ENCODE results near the gene UQCRFS1.
A peak's percentile ranks its signal among the peaks of the same experiment; 100 is the strongest.
"Not testable (repeated sequence)": the region's sequence is repeated elsewhere in the genome, so short reads cannot be mapped to it uniquely, and the experiment has no call there.

Gene UQCRFS1

DNA sequence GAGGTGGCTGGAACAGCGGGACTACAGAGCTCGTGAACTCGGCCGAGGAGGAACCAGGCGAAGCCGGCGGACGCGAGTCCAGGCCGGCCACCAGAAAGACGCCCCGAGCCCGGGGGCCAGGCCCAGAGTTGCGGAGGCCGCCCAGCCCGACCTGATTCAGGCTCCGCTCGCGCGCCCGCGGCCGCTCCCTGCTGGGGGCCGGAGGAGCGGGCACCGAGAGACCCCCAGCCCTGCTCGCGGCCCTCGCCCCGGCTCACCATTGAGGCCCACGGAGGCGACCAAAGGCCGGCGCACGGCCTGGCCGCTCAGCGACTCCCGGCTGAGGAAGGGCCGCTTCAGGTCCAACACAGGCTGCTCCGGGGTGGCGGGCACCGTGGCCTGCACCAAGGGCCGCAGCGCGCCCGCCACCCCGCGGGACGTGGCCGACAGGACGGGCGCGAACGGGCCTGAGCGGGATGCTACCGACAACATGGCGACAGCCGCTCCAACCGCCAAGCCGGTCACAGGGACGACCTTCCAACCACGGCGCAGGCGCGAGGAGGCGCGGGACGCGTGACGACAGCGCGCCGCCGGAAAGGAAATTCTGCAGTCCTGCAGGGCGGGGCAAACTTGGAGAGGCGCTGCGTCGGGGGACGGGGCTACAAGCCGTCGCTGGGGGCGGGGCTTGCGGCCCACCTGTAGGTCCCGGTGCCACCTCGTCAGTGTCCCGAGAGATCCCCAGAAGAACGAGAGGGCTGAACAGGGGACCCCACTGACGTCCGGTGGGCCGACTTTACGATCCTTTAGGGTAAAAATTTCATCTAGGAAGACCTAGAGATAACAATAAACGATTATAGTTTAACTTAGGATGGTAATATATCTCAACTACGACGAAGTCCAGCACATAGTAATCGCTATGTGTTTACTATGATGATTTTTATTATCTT, at the start of gene UQCRFS1:
TSS of gene UQCRFS1 (minus strand) at position 504 of the 926 bp plus-strand sequence. CDS start at position 471, 33 bp downstream.
- peak within 1 kb of the TSS; percentile 89 for H3K4me3 ChIP-seq (ENCODE audit: low read length)
- peaks cover 24% of the 10 kb centered on the region for H3K4me1 ChIP-seq (ENCODE audit: control insufficient read depth, low read depth, low read length)

DNA sequence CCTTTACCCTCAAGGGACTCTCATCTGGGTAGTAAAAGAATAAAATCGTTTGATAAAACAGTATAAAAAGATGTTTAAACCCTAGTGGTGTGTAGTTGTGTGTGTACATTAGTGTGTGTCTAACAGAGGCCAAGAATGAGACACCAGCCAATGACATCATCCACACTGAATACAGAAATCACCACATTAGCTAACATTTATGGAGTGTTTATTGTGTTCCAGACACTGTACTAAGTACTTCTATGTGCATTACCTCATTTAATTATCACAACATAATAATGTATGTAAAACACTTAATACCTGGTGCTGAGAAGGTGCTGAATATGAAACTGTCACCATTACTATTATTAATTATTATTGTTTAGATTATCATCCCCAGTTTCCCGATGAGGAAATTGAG, 49.1 kb upstream of the UQCRFS1 start:
- Histone ChIP-seq H3K9me3 (ENCODE audit: control insufficient read depth, low read depth, low read length) (no peaks in the 10 kb centered on the region), H3K36me3 (ENCODE audit: control insufficient read depth, low read depth, low read length) (no peaks in the 10 kb centered on the region), H3K27me3 (ENCODE audit: control insufficient read depth, insufficient read depth, low read length) (no peaks in the 10 kb centered on the region), H3K4me1 (ENCODE audit: control insufficient read depth, low read depth, low read length) (no peaks in the 10 kb centered on the region), H3K4me3 (ENCODE audit: low read length) (no peak overlapping the region), H3K27ac (ENCODE audit: low read length) (no peak overlapping the region), H3K9ac (ENCODE audit: low read length) (no peak overlapping the region)

More for the DNA sequence above, at the start of gene UQCRFS1:
- H3K36me3 ChIP-seq (ENCODE audit: control insufficient read depth, low read depth, low read length) = peaks cover 2% of the 10 kb centered on the region
- no peaks in the 10 kb centered on the region for H3K27me3 ChIP-seq (ENCODE audit: control insufficient read depth, insufficient read depth, low read length)
- peak within 1 kb of the TSS; percentile 15 for H3K27ac ChIP-seq (ENCODE audit: low read length)
- H3K9me3 ChIP-seq (ENCODE audit: control insufficient read depth, low read depth, low read length) = no peaks in the 10 kb centered on the region
- peak within 1 kb of the TSS; percentile 91 for H3K9ac ChIP-seq (ENCODE audit: low read length)

DNA sequence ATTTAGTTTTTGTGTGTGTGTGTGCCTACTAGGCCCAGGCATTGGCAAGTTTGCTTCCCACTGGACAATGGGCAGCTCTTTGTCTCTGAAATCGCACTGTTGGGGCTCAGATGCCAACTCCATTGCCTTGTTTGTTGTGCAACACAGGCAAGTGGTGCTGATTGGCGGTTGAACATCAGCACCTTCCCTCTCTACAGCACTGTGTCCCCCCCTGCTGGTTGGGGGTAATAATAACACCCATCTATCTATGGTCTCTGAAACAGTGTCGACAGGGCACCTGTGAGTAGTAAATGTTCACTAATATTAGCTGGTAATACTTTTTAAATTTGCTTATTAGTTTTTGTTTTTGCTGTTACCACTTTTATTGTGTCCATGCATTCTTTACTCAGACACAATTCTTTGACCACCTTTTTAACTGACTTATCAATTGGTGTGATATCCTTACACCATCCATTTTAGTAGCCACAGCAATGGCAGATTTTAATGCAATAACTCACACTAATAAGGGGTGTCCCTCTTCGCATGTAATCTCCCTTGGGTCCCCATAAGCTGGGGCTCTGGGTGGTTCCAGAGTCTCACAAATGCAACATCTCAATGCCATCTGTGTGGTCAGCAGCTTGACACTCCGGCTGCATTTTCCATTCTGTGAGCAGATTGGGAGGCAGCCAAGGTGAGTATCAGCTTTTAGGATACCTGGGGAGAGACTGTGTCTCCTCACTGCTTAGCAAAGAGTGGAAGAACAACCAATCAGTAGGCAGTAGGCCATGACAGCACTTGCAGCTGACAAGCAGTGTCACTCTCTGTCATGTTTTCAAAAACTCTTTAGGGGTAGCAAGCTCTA, 47.7 kb upstream of the UQCRFS1 start:
- Histone ChIP-seq H3K27me3 (ENCODE audit: control insufficient read depth, insufficient read depth, low read length) (no peaks in the 10 kb centered on the region), H3K9me3 (ENCODE audit: control insufficient read depth, low read depth, low read length) (no peaks in the 10 kb centered on the region), H3K27ac (ENCODE audit: low read length) (no peak overlapping the region), H3K4me1 (ENCODE audit: control insufficient read depth, low read depth, low read length) (no peaks in the 10 kb centered on the region), H3K4me3 (ENCODE audit: low read length) (no peak overlapping the region), H3K9ac (ENCODE audit: low read length) (no peak overlapping the region), H3K36me3 (ENCODE audit: control insufficient read depth, low read depth, low read length) (no peaks in the 10 kb centered on the region)

DNA sequence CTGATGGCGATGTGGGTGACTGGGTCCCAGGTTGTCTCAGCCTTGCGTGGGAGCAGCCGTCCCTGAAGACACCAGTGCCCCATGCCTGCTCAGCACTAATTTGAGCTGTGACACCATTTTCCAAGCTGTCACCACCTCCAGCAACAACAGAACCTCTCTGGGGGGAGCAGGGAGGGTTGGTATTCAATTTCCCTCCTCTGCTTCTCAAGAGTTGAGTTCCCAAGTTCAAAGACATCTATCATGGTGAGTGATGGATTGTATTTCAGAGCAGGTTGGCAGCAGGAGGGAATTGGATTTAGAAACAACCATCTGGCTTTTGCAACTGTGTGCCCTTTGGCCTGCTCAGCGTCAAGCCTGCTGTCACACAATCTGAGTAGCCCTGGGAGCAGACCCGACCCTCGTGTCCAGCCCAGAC, 46.9 kb upstream of the UQCRFS1 start:
- Histone ChIP-seq H3K4me3 (ENCODE audit: low read length) (no peak overlapping the region), H3K9me3 (ENCODE audit: control insufficient read depth, low read depth, low read length) (no peaks in the 10 kb centered on the region), H3K27ac (ENCODE audit: low read length) (no peak overlapping the region), H3K4me1 (ENCODE audit: control insufficient read depth, low read depth, low read length) (no peaks in the 10 kb centered on the region), H3K27me3 (ENCODE audit: control insufficient read depth, insufficient read depth, low read length) (no peaks in the 10 kb centered on the region), H3K36me3 (ENCODE audit: control insufficient read depth, low read depth, low read length) (no peaks in the 10 kb centered on the region), H3K9ac (ENCODE audit: low read length) (no peak overlapping the region)

DNA sequence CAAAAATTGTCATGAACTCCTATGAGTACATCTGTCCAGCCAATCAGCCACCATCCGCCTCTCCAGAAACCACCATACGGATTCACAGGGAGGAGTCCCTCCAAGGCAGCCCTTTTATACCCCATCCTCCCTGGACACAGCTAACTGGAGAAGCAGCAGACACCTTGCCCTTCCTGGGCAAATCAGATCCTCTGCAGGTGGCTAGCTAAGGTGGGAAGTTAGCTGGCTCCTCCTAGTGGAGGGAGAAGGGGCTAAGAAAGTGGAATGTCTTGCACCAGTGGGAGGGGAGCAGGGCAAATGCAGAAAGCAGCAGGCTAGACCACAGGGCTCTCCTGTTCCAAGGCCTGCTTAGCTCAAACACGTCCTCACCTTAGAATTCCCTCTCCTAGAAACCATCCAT, 46.2 kb upstream of the UQCRFS1 start:
- H3K27me3 ChIP-seq (ENCODE audit: control insufficient read depth, insufficient read depth, low read length) = no peaks in the 10 kb centered on the region
- no peaks in the 10 kb centered on the region for H3K4me1 ChIP-seq (ENCODE audit: control insufficient read depth, low read depth, low read length)
- no peak overlapping the region for H3K4me3 ChIP-seq (ENCODE audit: low read length)
- no peak overlapping the region for H3K9ac ChIP-seq (ENCODE audit: low read length)
- no peaks in the 10 kb centered on the region for H3K9me3 ChIP-seq (ENCODE audit: control insufficient read depth, low read depth, low read length)
- H3K27ac ChIP-seq (ENCODE audit: low read length) = no peak overlapping the region
- H3K36me3 ChIP-seq (ENCODE audit: control insufficient read depth, low read depth, low read length) = no peaks in the 10 kb centered on the region

DNA sequence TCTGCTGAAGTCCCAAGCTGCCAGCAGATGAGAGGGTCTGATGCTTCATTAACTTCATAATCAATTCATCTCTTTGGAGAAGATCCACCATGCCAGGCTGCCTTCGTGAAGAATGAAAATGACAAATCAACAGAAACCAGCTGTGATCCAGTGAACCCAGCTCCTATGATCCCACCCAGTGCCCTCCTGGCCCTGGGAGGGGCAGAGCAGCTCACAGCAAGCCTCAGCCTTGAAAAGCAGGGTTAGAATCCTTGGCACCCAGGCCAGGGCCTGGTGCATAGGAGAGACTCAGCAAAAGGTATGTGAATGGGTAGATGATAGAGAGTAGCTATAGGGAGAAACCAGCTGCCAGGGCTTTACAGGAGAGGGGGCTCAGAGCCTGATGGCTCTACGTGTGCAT, 43.6 kb upstream of the UQCRFS1 start:
- Histone ChIP-seq H3K27me3 (ENCODE audit: control insufficient read depth, insufficient read depth, low read length) (no peaks in the 10 kb centered on the region), H3K9me3 (ENCODE audit: control insufficient read depth, low read depth, low read length) (no peaks in the 10 kb centered on the region), H3K36me3 (ENCODE audit: control insufficient read depth, low read depth, low read length) (no peaks in the 10 kb centered on the region), H3K9ac (ENCODE audit: low read length) (no peak overlapping the region), H3K27ac (ENCODE audit: low read length) (no peak overlapping the region), H3K4me1 (ENCODE audit: control insufficient read depth, low read depth, low read length) (no peaks in the 10 kb centered on the region), H3K4me3 (ENCODE audit: low read length) (no peak overlapping the region)

DNA sequence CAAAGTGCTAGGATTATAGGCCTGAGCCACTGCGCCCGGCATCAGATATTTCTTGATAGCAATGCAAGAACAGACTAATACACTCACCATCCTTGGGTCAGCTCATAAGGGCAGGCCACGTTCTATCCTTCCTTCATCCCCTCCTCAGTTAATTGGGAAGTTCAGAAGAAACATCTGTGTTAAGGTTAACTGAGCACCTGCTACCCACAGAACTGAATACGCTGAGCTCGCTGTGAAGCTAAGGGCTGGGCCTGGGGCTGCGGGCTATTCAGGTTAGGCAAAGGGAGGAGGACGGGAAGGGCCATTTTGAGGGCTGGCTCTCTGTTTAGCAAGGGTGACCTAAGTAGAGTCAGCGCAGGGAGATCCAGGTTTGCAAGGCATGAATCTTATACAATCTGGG, 43.0 kb upstream of the UQCRFS1 start:
- Histone ChIP-seq H3K27ac (ENCODE audit: low read length) (no peak overlapping the region), H3K9ac (ENCODE audit: low read length) (no peak overlapping the region), H3K27me3 (ENCODE audit: control insufficient read depth, insufficient read depth, low read length) (no peaks in the 10 kb centered on the region), H3K9me3 (ENCODE audit: control insufficient read depth, low read depth, low read length) (no peaks in the 10 kb centered on the region), H3K4me3 (ENCODE audit: low read length) (no peak overlapping the region), H3K4me1 (ENCODE audit: control insufficient read depth, low read depth, low read length) (no peaks in the 10 kb centered on the region), H3K36me3 (ENCODE audit: control insufficient read depth, low read depth, low read length) (no peaks in the 10 kb centered on the region)

DNA sequence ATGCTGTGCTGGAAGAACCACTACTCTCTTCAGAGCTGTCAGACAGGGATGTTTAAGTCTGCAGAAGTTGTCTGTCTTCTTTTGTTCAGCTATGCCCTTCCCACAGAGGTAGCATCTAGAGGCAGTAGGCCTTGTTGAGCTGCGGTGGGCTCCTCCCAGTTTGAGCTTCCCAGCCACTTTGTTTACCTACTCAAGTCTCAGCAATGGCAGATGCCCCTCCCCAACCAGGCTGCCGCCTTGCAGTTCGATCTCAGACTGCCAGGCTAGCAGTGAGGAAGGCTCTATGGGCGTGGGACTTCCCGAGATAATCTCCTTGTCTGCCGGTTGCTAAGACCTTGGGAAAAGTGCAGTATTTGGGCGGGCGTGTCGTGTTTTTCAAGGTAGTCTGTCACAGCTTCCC, 42.1 kb upstream of the UQCRFS1 start:
- H3K4me3 ChIP-seq (ENCODE audit: low read length) = no peak overlapping the region
- no peaks in the 10 kb centered on the region for H3K36me3 ChIP-seq (ENCODE audit: control insufficient read depth, low read depth, low read length)
- H3K27me3 ChIP-seq (ENCODE audit: control insufficient read depth, insufficient read depth, low read length) = no peaks in the 10 kb centered on the region
- no peaks in the 10 kb centered on the region for H3K4me1 ChIP-seq (ENCODE audit: control insufficient read depth, low read depth, low read length)
- no peak overlapping the region for H3K9ac ChIP-seq (ENCODE audit: low read length)
- no peaks in the 10 kb centered on the region for H3K9me3 ChIP-seq (ENCODE audit: control insufficient read depth, low read depth, low read length)
- no peak overlapping the region for H3K27ac ChIP-seq (ENCODE audit: low read length)

DNA sequence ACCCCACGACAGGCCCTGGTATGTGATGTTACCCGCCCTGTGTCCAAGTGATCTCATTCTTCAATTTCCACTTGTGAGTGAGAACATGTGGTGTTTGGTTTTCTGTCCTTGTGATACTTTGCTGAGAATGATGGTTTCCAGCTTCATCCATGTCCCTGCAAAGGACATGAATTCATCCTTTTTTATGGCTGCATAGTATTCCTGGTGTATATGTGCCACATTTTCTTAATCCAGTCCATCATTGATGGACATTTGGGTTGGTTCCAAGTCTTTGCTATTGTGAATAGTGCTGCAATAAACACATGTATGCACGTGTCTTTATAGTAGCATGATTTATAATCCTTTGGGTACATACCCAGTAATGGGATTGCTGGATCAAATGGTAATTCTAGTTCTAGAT, 36.8 kb upstream of the UQCRFS1 start:
- H3K27ac ChIP-seq (ENCODE audit: low read length); H3K9me3 ChIP-seq (ENCODE audit: control insufficient read depth, low read depth, low read length); H3K4me3 ChIP-seq (ENCODE audit: low read length); H3K36me3 ChIP-seq (ENCODE audit: control insufficient read depth, low read depth, low read length); H3K4me1 ChIP-seq (ENCODE audit: control insufficient read depth, low read depth, low read length); H3K9ac ChIP-seq (ENCODE audit: low read length); H3K27me3 ChIP-seq (ENCODE audit: control insufficient read depth, insufficient read depth, low read length): not testable (repeated sequence)

DNA sequence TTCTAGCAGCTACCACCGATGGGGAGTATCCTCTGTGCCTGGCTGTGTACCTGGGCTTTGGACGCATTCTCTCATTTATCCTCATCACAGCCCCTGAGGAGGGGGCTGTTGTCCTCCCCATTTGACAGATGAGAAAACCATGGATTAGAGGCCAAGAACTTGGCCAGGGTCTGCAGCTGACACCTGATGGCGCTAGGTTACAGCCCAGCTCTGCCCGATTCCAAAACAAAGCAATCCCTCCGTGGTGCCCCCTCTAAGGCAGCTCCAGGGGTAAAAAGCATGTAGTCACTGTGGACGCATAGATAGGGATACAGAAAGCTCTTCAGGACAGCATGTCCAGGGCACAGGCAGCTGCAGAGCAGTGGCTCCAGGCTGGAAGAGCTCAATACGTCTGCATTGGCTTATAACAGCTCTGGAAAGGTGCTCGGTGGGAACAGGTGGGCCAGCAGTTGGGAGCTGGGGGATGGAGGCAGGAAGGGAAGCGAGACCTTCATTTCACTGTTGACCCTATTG, 35.4 kb upstream of the UQCRFS1 start:
- H3K27me3 ChIP-seq (ENCODE audit: control insufficient read depth, insufficient read depth, low read length) = no peaks in the 10 kb centered on the region
- H3K4me1 ChIP-seq (ENCODE audit: control insufficient read depth, low read depth, low read length) = peaks cover 8% of the 10 kb centered on the region
- no peaks in the 10 kb centered on the region for H3K9me3 ChIP-seq (ENCODE audit: control insufficient read depth, low read depth, low read length)
- H3K4me3 ChIP-seq (ENCODE audit: low read length) = no peak overlapping the region
- no peak overlapping the region for H3K27ac ChIP-seq (ENCODE audit: low read length)
- no peaks in the 10 kb centered on the region for H3K36me3 ChIP-seq (ENCODE audit: control insufficient read depth, low read depth, low read length)
- no peak overlapping the region for H3K9ac ChIP-seq (ENCODE audit: low read length)

DNA sequence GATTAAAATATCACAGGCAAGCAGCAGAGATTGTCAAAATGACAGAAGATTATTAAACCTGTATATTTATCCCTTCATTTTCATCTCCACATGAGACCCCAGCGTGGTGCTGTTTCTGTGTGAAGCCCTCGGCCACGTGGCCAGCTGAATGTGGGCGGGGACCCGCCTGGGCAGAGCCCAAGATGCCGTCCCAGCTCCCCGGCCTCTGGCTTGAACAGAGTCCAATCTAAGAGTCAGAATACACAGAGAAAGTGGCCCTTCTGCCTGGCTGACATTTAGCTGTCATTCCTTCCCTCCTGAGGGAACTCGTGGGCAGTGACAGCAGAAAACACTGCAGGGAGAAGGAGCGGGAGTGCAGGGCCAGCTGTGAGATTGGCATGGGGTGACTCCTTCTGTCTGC, 34.9 kb upstream of the UQCRFS1 start:
- Histone ChIP-seq H3K27ac (ENCODE audit: low read length) (no peak overlapping the region), H3K27me3 (ENCODE audit: control insufficient read depth, insufficient read depth, low read length) (no peaks in the 10 kb centered on the region), H3K9me3 (ENCODE audit: control insufficient read depth, low read depth, low read length) (no peaks in the 10 kb centered on the region), H3K4me1 (ENCODE audit: control insufficient read depth, low read depth, low read length) (peaks cover 8% of the 10 kb centered on the region), H3K4me3 (ENCODE audit: low read length) (no peak overlapping the region), H3K9ac (ENCODE audit: low read length) (no peak overlapping the region), H3K36me3 (ENCODE audit: control insufficient read depth, low read depth, low read length) (no peaks in the 10 kb centered on the region)

Data from iPS-18a (cell line).